ENCODE measurements around the gene SSRP1. TPM values are rescaled to one million over a fixed set of nuclear protein-coding genes. Genes with fewer than 3 reads are reported as not detected.

Gene SSRP1
- polyA plus RNA-seq, 1 experiment = 113 TPM

DNA sequence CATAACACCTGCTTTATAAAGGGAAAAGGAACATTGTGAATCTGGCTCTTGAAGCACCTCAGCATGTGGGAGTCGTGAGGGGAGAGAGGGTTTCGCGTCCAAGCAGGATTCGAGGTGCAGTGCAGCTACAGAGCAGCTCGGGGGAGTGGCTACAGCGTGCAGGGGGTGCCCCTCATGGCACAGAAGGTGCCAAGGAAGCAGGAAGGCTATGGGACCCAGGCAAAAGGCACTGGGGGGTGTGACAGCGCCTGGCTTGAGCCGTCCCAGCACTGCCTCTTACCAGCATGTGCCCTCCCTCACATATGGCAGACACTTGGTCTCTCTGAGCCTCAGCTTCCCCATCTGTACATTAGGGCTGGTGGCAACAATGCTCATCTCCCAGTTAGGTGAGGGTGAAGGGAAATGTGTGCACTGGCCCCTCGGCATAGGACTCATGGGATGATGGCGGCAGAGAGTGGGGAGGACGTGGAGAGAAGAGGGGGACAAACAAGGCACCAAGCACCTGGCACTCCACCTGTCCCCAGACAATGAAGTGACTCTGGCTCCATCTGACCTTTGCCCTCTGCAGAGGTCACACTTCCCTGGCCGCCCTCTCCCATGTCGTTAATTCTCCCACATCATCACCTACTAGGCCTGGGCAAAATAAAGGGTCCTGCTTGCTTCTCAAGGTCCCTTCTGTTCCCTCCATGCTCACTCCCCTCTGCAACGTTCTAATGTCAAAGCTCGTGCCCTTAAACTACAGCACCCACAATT, 21.3 kb downstream of the SSRP1 start:
- ChIA-PET POLR2A (interaction anchor here (4.2 kb wide), 1 partner anchor 8 kb away, joined by 44 read pairs; no protein-coding TSS in a partner anchor), CTCF (no interaction called here)

GRCh38 chr11:57313788-57314135, 21.9 kb downstream of the SSRP1 start:
- no peak for DNase-seq (ENCODE audit: low read depth, low spot score)
- Histone ChIP-seq H3K4me3 (ENCODE audit: low read depth, low read length) (no peak overlapping the region), H3K27ac (ENCODE audit: low read depth, low read length) (no peak overlapping the region), H3K9me3 (ENCODE audit: control insufficient read depth, insufficient read depth, low read length) (no peaks in the 10 kb centered on the region), H3K27me3 (ENCODE audit: control insufficient read depth, insufficient read depth, low read length) (no peaks in the 10 kb centered on the region)
- POLR2A ChIA-PET = interaction anchor here (4.2 kb wide), 1 partner anchor 8 kb away, joined by 44 read pairs; no protein-coding TSS in a partner anchor
- CTCF ChIA-PET = no interaction called here
- TF ChIP-seq CTCF (IDR thresholded peaks at IDR 0.05; ENCODE audit: low read depth, low read length) = no peak

More for the DNA sequence above, 21.3 kb downstream of the SSRP1 start:
- Histone ChIP-seq H3K4me3 (ENCODE audit: low read depth, low read length) (no peak overlapping the region), H3K27me3 (ENCODE audit: control insufficient read depth, insufficient read depth, low read length) (no peaks in the 10 kb centered on the region), H3K9me3 (ENCODE audit: control insufficient read depth, insufficient read depth, low read length) (no peaks in the 10 kb centered on the region), H3K27ac (ENCODE audit: low read depth, low read length) (no peak overlapping the region)
- TF ChIP-seq CTCF (IDR thresholded peaks at IDR 0.05; ENCODE audit: low read depth, low read length) = no peak
- DNase-seq (ENCODE audit: low read depth, low spot score) = no peak

- H3K9me3 ChIP-seq (ENCODE audit: control insufficient read depth, insufficient read depth, low read length) = no peaks in the 10 kb centered on the region
- no peaks in the 10 kb centered on the region for H3K27me3 ChIP-seq (ENCODE audit: control insufficient read depth, insufficient read depth, low read length)
- H3K27ac ChIP-seq (ENCODE audit: low read depth, low read length) = no peak overlapping the region
- no peak overlapping the region for H3K4me3 ChIP-seq (ENCODE audit: low read depth, low read length)
- ChIA-PET CTCF (interaction anchor here (1.0 kb wide), 1 partner anchor 64 kb away, joined by 4 read pairs; no protein-coding TSS in a partner anchor), POLR2A (interaction anchor here (2.4 to 4.2 kb wide), 2 partner anchors 9 to 11 kb away, joined by 20 to 44 read pairs; partner anchors contain the start of gene TNKS1BP1)
- TF ChIP-seq CTCF (IDR thresholded peaks at IDR 0.05; ENCODE audit: low read depth, low read length) = no peak
- DNase-seq (ENCODE audit: low read depth, low spot score) = no peak
Observed at GRCh38 chr11:57313071-57313787, 22.5 kb downstream of the SSRP1 start.

DNA sequence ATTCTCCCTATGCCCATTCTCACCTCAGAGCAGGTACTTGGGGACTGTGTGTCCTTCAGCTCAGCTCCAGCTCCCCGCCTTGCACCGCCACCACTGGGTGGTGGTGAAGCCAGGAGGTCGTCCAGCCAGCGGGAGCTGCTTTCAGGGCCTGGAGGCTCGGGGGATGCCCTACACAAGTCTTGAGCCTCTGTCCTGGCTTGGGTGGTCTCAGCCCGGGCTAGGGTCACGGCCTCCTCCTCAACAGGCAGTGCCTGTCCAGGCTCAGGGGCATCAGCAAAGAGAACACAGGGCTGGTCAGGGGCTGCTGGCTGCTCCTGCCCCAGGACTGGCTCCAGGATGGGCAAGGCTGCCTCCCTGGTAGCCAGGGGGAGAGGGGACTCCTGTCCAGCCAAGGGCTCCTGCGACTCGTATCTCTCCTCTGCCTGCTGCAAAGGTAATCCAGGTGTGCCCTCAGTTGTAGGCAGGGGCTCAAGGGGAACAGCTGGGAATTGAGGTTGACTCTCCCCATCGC, 23.1 kb downstream of the SSRP1 start:
- ChIA-PET CTCF (interaction anchor here (1.0 kb wide), 1 partner anchor 63 kb away, joined by 4 read pairs; no protein-coding TSS in a partner anchor), POLR2A (interaction anchor here (2.4 to 4.2 kb wide), 2 partner anchors 9 to 12 kb away, joined by 20 to 44 read pairs; partner anchors contain the start of gene TNKS1BP1)
- Histone ChIP-seq H3K9me3 (ENCODE audit: control insufficient read depth, insufficient read depth, low read length) (no peaks in the 10 kb centered on the region), H3K27ac (ENCODE audit: low read depth, low read length) (peak overlapping the region; percentile 88), H3K4me3 (ENCODE audit: low read depth, low read length) (no peak overlapping the region), H3K27me3 (ENCODE audit: control insufficient read depth, insufficient read depth, low read length) (no peaks in the 10 kb centered on the region)
- no peak for DNase-seq (ENCODE audit: low read depth, low spot score)
- TF ChIP-seq CTCF (IDR thresholded peaks at IDR 0.05; ENCODE audit: low read depth, low read length) = no peak
